Ovary (tissue), 9 donors: ENCODE measurements around the gene BPIFA2. TPM values are rescaled to one million over a fixed set of nuclear protein-coding genes. Genes with fewer than 3 reads are reported as not detected.
"Not testable (repeated sequence)": the region's sequence is repeated elsewhere in the genome, so short reads cannot be mapped to it uniquely, and the experiment has no call there.

Source experiments
- DNase-seq, 5 donors: peaks; one replicate each; pipeline ENCODE4 v3.0.0-alpha.2; 2019 to 2020
- H3K27ac ChIP-seq, 2 donors: fragments of 200-600 bp; one replicate each; pipeline versions ENCODE4 v1.5.1 to v1.8.0; 2019 to 2022
- H3K27me3 ChIP-seq: fragments of 200-600 bp; one replicate; pipeline ENCODE4 v1.8.0; 2022
- H3K36me3 ChIP-seq: fragments of 200-600 bp; sonication (generic); one replicate; pipeline ENCODE4 v1.5.1; 2019
- H3K4me1 ChIP-seq: one replicate; pipeline ENCODE4 v1.8.1; 2013; ENCODE audit warnings: mild to moderate bottlenecking, moderate library complexity; ENCODE audit not compliant: insufficient read depth
- H3K4me3 ChIP-seq: fragments of 200-600 bp; sonication (generic); one replicate; pipeline ENCODE4 v1.5.1; 2017
- H3K9me3 ChIP-seq, 2 donors: fragments of 200-600 bp in 1 of 2; sonication (generic) in 1 of 2; one replicate each; pipeline versions ENCODE4 v1.5.1 to v1.8.1; 2013 to 2019; ENCODE audit warnings: mild to moderate bottlenecking in 1 of 2, moderate library complexity in 1 of 2
- CTCF ChIP-seq, 3 donors: fragments of 450-650 bp in 2 of 3; fragments of 200-600 bp in 1 of 3; IDR thresholded peaks; one replicate each; pipeline versions ENCODE4 v1.5.1 to v1.8.0; 2016 to 2022; ENCODE audit warnings: antibody characterized with exemption in 3 of 3, mild to moderate bottlenecking in 1 of 3
- EP300 ChIP-seq: sonication (generic); formaldehyde crosslinking; IDR thresholded peaks from one replicate; pipeline ENCODE4 v1.6.1; 2017; ENCODE audit warnings: antibody characterized with exemption
- POLR2A ChIP-seq: fragments of 450-650 bp; IDR thresholded peaks from one replicate; pipeline ENCODE4 v1.6.1; 2017; ENCODE audit warnings: antibody characterized with exemption, mild to moderate bottlenecking, moderate library complexity
- WGBS, 3 donors: extraction: QIAGEN DNeasy Blood & Tissue Kit in 1 of 3; methylation state at CpG; one replicate each; pipeline versions ENCODE4 v1.1.5 to v1.1.7; 2013 to 2017; 5-methylcytosine and 5-hydroxymethylcytosine counted together
- intact Hi-C, 4 donors: fragments of 100-400 bp; cut with DNase I; formaldehyde crosslinking; loops; one replicate each; pipeline versions ENCODE4 v1.11.0 to v1.15.1; 2022 to 2023
- polyA plus RNA-seq, 2 donors: library from polyadenylated mRNA; stranded (reverse); fragments of 200-250 nt in 1 of 2; fragments of 350-450 nt in 1 of 2; fragmentation: Illumina TruSeq in 1 of 2; extraction: RNeasy Lipid Tissue Mini Kit (QIAGEN cat#74804) in 1 of 2; gene quantifications; one replicate each; pipeline ENCODE4 v1.2.3, GENCODE V29; 2013 to 2014
- total RNA-seq, 7 donors: library from RNA; depleted of rRNA in 2 of 7; stranded (reverse); fragments of >200 nt in 2 of 7; fragmentation: NEBNext Ultra II Directional in 3 of 7; extraction: Animal tissue kit (Norgen Biotek cat#: 25700) in 3 of 7; gene quantifications; one replicate each; pipeline versions ENCODE4 v1.1.0 to v1.2.4, GENCODE V29; 2016 to 2023
- donor health status: DM: no; HTN: no; CAD: no; lungs with moderate emphysema.
- donor health status: DM: no; HTN: no; CAD: no.
- donor health status: Bipolar disorder and iron deficiency.
- donor health status: DM: yes; HTN: yes; CAD: no.
- donor health status: DM: no; HTN: no; CAD: no.
- donor health status: DM: yes; HTN: yes; CAD: no.

BPIFA2 gene
- total and polyA plus RNA-seq, 9 donors: not detected

GRCh38 chr20:33181482-33182093 is 13.6 kb downstream of the BPIFA2 start:
- Histone ChIP-seq H3K27me3 (no peaks in the 10 kb centered on the region), H3K4me3 (no peak overlapping the region), H3K9me3 (no peaks in the 10 kb centered on the region), H3K4me1 (no peaks in the 10 kb centered on the region), H3K36me3 (no peaks in the 10 kb centered on the region), H3K27ac (no peak overlapping the region)
- DNase-seq: no peak
- intact Hi-C loops: no loop called here
- TF ChIP-seq POLR2A (no peak), CTCF (IDR thresholded peaks at IDR 0.05) (no peak)
- WGBS, 3 donors: 50 to 89% (median 51%) methylated on average over 1 of the region's 1 CpG

- TF ChIP-seq CTCF (IDR thresholded peaks at IDR 0.05) (no peak), EP300 (no peak), POLR2A (no peak)
- Histone ChIP-seq H3K9me3 (no peaks in the 10 kb centered on the region), H3K36me3 (no peaks in the 10 kb centered on the region), H3K27me3 (no peaks in the 10 kb centered on the region), H3K27ac (no peak overlapping the region), H3K4me1 (no peaks in the 10 kb centered on the region), H3K4me3 (no peak overlapping the region)
- WGBS, 3 donors: 57 to 78% (median 74%) methylated on average over 2 of the region's 2 CpGs
- no peak for DNase-seq
- intact Hi-C loops: no loop called here
These were observed 15.4 kb downstream of the BPIFA2 start for GRCh38 chr20:33183312-33183711.

- H3K36me3 ChIP-seq: not testable (repeated sequence)
- WGBS, 3 donors: 90 to 97% (median 90%) methylated on average over 21 to 36 of the region's 40 CpGs
These were observed 17.2 kb downstream of the BPIFA2 start for GRCh38 chr20:33185031-33185590.

GRCh38 chr20:33187491-33187890 is 19.5 kb downstream of the BPIFA2 start:
- H3K27me3 ChIP-seq: no peaks in the 10 kb centered on the region
- H3K27ac ChIP-seq: no peak overlapping the region
- WGBS, 3 donors: 82 to 88% (median 82%) methylated on average over 4 of the region's 4 CpGs
- H3K9me3 ChIP-seq: no peaks in the 10 kb centered on the region
- no peak for TF ChIP-seq EP300
- TF ChIP-seq CTCF (IDR thresholded peaks at IDR 0.05): no peak
- TF ChIP-seq POLR2A: no peak
- intact Hi-C loops: no loop called here
- no peak for DNase-seq
- no peaks in the 10 kb centered on the region for H3K4me1 ChIP-seq
- no peaks in the 10 kb centered on the region for H3K36me3 ChIP-seq
- H3K4me3 ChIP-seq: no peak overlapping the region

More at GRCh38 chr20:33185031-33185590, 17.2 kb downstream of the BPIFA2 start:
- DNase-seq, H3K4me1 ChIP-seq, H3K27ac ChIP-seq, intact Hi-C loops, H3K27me3 ChIP-seq, H3K9me3 ChIP-seq, H3K4me3 ChIP-seq: not testable (repeated sequence)

- no peak for DNase-seq
- intact Hi-C loops: no loop called here
- Histone ChIP-seq H3K4me1 (no peaks in the 10 kb centered on the region), H3K27me3 (no peaks in the 10 kb centered on the region), H3K4me3 (no peak overlapping the region), H3K27ac (no peak overlapping the region), H3K36me3 (no peaks in the 10 kb centered on the region), H3K9me3 (no peaks in the 10 kb centered on the region)
- WGBS, 3 donors: 82 to 84% (median 83%) methylated on average over 9 of the region's 9 CpGs
- TF ChIP-seq CTCF (IDR thresholded peaks at IDR 0.05) (no peak), EP300 (no peak), POLR2A (no peak)
These were observed 20.5 kb downstream of the BPIFA2 start for GRCh38 chr20:33188421-33188820.
